Measurements from ENCODE around the gene GH2.

DNA sequence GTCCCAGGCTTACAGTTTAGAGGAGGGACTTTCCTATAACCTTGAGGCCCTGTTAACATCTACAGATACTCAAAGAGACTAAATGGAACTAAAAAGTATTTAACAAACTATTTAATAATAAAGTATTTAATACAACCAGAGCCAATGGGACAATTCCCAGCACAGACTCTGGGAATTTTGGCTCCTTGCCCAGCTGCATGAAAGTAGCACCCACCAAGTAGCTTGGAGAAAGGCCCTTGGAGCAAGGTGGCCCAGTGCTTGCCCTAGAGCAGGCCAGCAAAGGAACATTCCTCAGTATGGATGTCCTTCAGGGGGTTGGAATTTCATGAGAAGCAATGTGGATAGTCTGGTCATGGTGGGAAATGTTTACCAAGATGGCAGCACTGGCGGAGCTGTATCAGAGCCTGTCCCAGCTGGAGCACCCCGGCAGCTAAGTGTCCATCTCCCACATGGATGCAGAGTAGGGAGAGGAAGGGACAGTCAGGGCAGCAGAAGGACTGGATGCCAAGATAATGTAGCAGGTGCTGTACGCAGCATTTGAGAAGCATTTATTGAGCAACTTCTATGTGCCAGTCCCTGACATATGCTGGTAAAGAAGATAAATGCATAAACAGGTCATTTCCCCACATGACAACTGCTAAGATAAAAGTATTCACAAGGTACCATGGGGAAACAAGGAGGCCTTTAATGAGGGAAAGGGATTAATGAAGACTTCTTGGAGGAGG is 34.1 kb downstream of the GH2 start:
- TF ChIP-seq, protein P1, sequence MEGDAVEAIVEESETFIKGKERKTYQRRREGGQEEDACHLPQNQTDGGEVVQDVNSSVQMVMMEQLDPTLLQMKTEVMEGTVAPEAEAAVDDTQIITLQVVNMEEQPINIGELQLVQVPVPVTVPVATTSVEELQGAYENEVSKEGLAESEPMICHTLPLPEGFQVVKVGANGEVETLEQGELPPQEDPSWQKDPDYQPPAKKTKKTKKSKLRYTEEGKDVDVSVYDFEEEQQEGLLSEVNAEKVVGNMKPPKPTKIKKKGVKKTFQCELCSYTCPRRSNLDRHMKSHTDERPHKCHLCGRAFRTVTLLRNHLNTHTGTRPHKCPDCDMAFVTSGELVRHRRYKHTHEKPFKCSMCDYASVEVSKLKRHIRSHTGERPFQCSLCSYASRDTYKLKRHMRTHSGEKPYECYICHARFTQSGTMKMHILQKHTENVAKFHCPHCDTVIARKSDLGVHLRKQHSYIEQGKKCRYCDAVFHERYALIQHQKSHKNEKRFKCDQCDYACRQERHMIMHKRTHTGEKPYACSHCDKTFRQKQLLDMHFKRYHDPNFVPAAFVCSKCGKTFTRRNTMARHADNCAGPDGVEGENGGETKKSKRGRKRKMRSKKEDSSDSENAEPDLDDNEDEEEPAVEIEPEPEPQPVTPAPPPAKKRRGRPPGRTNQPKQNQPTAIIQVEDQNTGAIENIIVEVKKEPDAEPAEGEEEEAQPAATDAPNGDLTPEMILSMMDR (IDR thresholded peaks at IDR 0.05): no peak
- no peak for TF ChIP-seq POLR2A (IDR thresholded peaks at IDR 0.05)

Measured in sigmoid colon (tissue), 3 donors.